Esophagus squamous epithelium (tissue), 5 donors: ENCODE data around the gene ABCD2. TPM values are rescaled to one million over a fixed set of nuclear protein-coding genes. Genes with fewer than 3 reads are reported as not detected.
"Not testable (repeated sequence)": the region's sequence is repeated elsewhere in the genome, so short reads cannot be mapped to it uniquely, and the experiment has no call there.

Source experiments
- DNase-seq: peaks from one replicate; lab custom pipeline; 2025; lab: John Stamatoyannopoulos, UW
- H3K27ac ChIP-seq, 4 donors: fragments of 200-600 bp; sonication (generic); one replicate each; pipeline ENCODE4 v1.5.1; 2016 to 2019; ENCODE audit warnings: mild to moderate bottlenecking in 1 of 4
- H3K27me3 ChIP-seq, 4 donors: fragments of 200-600 bp; sonication (generic); 1 replicate in 3 of 4; 2 replicates in 1 of 4; pipeline versions ENCODE4 v1.5.1 to v1.6.0; 2017 to 2021; ENCODE audit warnings: antibody characterized with exemption in 1 of 4
- H3K36me3 ChIP-seq, 3 donors: fragments of 200-600 bp; sonication (generic); one replicate each; pipeline ENCODE4 v1.5.1; 2016 to 2019
- H3K4me1 ChIP-seq, 3 donors: fragments of 200-600 bp; sonication (generic); one replicate each; pipeline ENCODE4 v1.5.1; 2017 to 2019
- H3K4me3 ChIP-seq, 4 donors: fragments of 200-600 bp; sonication (generic); 1 replicate in 3 of 4; 2 replicates in 1 of 4; pipeline ENCODE4 v1.5.1; 2016 to 2019; ENCODE audit warnings: mild to moderate bottlenecking in 2 of 4, moderate library complexity in 1 of 4
- H3K9me3 ChIP-seq, 3 donors: fragments of 200-600 bp; sonication (generic); one replicate each; pipeline ENCODE4 v1.5.1; 2016 to 2019
- POLR2A ChIP-seq, 4 donors: fragments of 450-650 bp; IDR thresholded peaks; one replicate each; pipeline ENCODE4 v1.6.1; 2017; ENCODE audit warnings: antibody characterized with exemption in 4 of 4, mild to moderate bottlenecking in 4 of 4, moderate library complexity in 3 of 4
- WGBS, 2 donors: methylation state at CpG; one replicate each; pipeline ENCODE4 v1.1.5; 2018; 5-methylcytosine and 5-hydroxymethylcytosine counted together
- intact Hi-C: fragments of 100-400 bp; cut with DNase I; formaldehyde crosslinking; loops from one replicate; pipeline ENCODE4 v1.15.0; 2022
- total RNA-seq, 4 donors: library from RNA; depleted of rRNA; stranded (reverse); fragments of >200 nt; gene quantifications; one replicate each; pipeline ENCODE4 v1.1.0, GENCODE V29; 2016
- TF ChIP-seq, protein P1 (sequence below), 6 experiments: fragments of 450-650 bp in 4 of 6; fragments of 200-600 bp in 2 of 6; sonication (generic) in 2 of 6; IDR thresholded peaks; one replicate each; pipeline ENCODE4 v1.5.1; 2016 to 2019; ENCODE audit warnings: antibody characterized with exemption in 6 of 6, mild to moderate bottlenecking in 4 of 6, moderate library complexity in 4 of 6
- donor health status: DM: yes; HTN: yes; CAD: no.

ABCD2 gene
- total RNA-seq, 4 donors from 2014 or later = 0.09 to 0.38 (median 0.12) TPM

DNA sequence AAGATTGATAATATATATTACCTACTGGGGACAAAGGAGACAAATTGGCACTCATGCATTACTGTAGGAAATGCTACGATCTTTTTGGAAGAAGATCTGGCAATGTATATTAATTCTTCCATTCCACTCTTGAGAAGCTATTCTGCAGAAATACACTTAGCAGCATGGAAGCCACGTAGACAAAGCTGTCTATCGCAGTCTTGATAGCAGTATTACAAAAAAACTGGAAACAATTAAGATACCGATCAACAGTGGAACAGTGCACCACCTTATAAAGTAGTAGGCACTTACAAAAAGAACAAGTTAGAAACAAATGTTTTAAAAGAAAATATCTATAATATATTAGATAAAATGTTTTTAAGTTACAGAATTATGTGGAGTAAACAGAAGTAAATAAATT is 87.2 kb downstream of the ABCD2 start:
- Histone ChIP-seq H3K9me3 (no peaks in the 10 kb centered on the region), H3K27me3 (no peaks in the 10 kb centered on the region), H3K4me1 (peaks cover 0 to 10% (median 0%) of the 10 kb centered on the region in 3 donors), H3K27ac (no peak overlapping the region), H3K36me3 (no peaks in the 10 kb centered on the region), H3K4me3 (no peak overlapping the region)
- 77 to 83% methylated on average over 4 of the region's 4 CpGs for WGBS, 2 donors
- intact Hi-C loops = no loop called here
- no peak for DNase-seq
- no peak for TF ChIP-seq POLR2A (IDR thresholded peaks at IDR 0.05)
- TF ChIP-seq, protein P1, sequence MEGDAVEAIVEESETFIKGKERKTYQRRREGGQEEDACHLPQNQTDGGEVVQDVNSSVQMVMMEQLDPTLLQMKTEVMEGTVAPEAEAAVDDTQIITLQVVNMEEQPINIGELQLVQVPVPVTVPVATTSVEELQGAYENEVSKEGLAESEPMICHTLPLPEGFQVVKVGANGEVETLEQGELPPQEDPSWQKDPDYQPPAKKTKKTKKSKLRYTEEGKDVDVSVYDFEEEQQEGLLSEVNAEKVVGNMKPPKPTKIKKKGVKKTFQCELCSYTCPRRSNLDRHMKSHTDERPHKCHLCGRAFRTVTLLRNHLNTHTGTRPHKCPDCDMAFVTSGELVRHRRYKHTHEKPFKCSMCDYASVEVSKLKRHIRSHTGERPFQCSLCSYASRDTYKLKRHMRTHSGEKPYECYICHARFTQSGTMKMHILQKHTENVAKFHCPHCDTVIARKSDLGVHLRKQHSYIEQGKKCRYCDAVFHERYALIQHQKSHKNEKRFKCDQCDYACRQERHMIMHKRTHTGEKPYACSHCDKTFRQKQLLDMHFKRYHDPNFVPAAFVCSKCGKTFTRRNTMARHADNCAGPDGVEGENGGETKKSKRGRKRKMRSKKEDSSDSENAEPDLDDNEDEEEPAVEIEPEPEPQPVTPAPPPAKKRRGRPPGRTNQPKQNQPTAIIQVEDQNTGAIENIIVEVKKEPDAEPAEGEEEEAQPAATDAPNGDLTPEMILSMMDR (IDR thresholded peaks at IDR 0.05) = no peak

DNA sequence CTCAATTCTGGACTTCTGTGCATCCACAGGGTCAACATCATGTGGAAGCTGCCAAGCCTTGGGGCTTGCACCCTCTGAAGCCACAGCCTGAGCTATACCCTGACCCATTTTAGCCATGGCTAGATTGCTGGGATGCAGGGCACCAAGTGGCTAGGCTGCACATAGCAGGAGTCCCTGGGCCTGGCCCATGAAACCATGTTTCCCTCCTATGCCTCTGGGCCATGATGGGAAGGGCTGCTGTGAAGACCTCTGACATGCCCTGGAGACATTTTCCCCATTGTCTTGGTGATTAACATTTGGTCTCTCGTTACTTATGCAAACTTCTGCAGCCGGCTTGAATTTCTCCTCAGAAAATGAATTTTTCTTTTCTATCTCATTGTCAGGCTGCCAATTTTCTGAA is 92.6 kb downstream of the ABCD2 start:
- intact Hi-C loops = no loop called here
- H3K36me3 ChIP-seq = no peaks in the 10 kb centered on the region
- H3K4me1 ChIP-seq = peaks cover 0 to 10% (median 0%) of the 10 kb centered on the region in 3 donors
- peaks cover 0 to 6% (median 0%) of the 10 kb centered on the region in 3 donors for H3K9me3 ChIP-seq
- no peak overlapping the region for H3K4me3 ChIP-seq
- H3K27me3 ChIP-seq = no peaks in the 10 kb centered on the region
- 60% methylated on average over 2 of the region's 2 CpGs for WGBS, 2 donors
- no peak for DNase-seq
- TF ChIP-seq, protein P1 (IDR thresholded peaks at IDR 0.05) = no peak
- TF ChIP-seq POLR2A (IDR thresholded peaks at IDR 0.05) = no peak
- no peak overlapping the region for H3K27ac ChIP-seq

DNA sequence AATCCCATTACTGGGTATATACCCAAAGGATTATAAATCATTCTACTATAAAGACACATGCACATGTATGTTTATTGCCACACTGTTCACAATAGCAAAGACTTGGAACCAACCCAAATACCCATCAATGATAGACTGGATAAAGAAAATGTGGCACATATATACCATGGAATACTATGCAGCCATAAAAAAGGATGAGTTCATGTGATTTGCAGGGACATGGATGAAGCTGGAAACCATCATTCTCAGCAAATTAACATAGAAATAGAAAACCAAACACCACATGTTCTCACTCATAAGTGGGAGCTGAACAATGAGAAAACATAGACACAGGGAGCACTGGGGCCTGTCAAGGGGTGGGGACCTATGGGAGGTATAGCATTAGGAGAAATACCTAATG is 97.4 kb downstream of the ABCD2 start:
- DNase-seq, H3K4me1 ChIP-seq: not testable (repeated sequence)

DNA sequence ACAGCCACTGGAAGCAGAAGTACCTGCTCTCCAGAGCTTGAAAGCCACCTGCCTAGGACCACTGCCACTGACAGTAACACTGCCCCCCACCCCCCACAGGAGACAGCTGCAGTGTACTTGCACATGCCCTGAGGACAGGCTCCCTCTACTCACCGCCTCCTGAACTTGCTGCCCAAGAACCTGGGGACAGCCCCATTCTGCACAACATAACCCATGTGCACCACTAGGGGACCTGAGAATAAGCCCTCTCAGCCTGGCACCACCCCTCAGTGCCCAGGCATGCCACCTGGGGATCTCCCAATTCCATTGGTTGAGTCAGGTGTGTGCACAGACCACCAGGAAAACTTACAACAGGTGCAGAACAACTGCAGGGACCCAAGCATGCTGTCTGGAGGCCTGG is 109.6 kb downstream of the ABCD2 start:
- DNase-seq = no peak
- H3K4me3 ChIP-seq = no peak overlapping the region
- intact Hi-C loops = no loop called here
- H3K9me3 ChIP-seq = peaks cover 0 to 6% (median 0%) of the 10 kb centered on the region in 3 donors
- no peaks in the 10 kb centered on the region for H3K4me1 ChIP-seq
- WGBS, 2 donors = 100% methylated on average over 1 of the region's 1 CpG; no CpG with 5 or more reads in 1 of the 2 donors
- no peak for TF ChIP-seq POLR2A (IDR thresholded peaks at IDR 0.05)
- TF ChIP-seq, protein P1 (IDR thresholded peaks at IDR 0.05) = no peak
- no peaks in the 10 kb centered on the region for H3K27me3 ChIP-seq
- no peak overlapping the region for H3K27ac ChIP-seq
- no peaks in the 10 kb centered on the region for H3K36me3 ChIP-seq

More for the DNA sequence above, 97.4 kb downstream of the ABCD2 start:
- H3K4me3 ChIP-seq, H3K9me3 ChIP-seq, H3K36me3 ChIP-seq, H3K27me3 ChIP-seq, H3K27ac ChIP-seq, intact Hi-C loops: not testable (repeated sequence)

DNA sequence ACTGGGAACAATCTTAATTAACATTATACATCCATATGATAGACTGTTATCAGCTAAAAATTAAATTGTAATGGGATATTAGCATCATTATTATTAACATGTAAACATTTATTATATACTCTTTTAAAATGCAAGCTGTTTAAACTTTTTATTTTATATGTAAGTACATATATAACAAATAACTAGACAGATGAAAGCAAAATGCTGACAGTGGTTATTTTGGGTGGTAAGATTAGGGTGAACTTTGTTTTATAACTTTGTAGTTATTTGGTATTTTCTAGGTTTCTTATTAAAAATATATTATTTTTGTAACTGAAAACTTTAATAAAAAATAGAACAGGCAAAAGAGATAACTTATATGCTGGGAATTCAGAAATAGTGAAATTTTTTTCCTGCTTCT is 114.0 kb downstream of the ABCD2 start:
- intact Hi-C loops = no loop called here
- TF ChIP-seq, protein P1 (IDR thresholded peaks at IDR 0.05) = no peak
- TF ChIP-seq POLR2A (IDR thresholded peaks at IDR 0.05) = no peak

DNA sequence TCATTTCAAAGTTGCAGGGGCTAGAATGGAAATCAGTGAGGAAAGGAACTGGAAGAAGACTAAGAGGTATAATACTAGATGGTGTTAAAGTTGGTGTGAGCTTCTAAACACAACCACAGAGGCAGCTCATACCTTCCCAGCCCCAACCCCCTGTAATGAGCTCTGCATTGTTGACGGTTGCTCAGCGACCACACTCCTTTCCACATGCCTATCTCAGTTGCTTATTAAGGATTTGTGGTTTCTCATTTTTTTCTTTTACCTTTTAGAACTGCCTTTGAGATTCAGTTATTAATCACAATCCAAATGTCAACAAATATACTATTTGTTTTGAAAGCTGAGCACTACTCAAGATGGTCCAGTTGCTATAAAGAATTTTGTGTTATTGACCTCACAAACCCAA is 114.6 kb downstream of the ABCD2 start:
- TF ChIP-seq POLR2A (IDR thresholded peaks at IDR 0.05) = no peak
- TF ChIP-seq, protein P1 (IDR thresholded peaks at IDR 0.05) = no peak
- H3K27ac ChIP-seq = no peak overlapping the region
- 37 to 44% methylated on average over 2 of the region's 2 CpGs for WGBS, 2 donors
- no peaks in the 10 kb centered on the region for H3K9me3 ChIP-seq
- intact Hi-C loops = no loop called here
- no peaks in the 10 kb centered on the region for H3K36me3 ChIP-seq
- no peaks in the 10 kb centered on the region for H3K4me1 ChIP-seq
- no peak for DNase-seq
- H3K27me3 ChIP-seq = no peaks in the 10 kb centered on the region
- H3K4me3 ChIP-seq = no peak overlapping the region

More for the DNA sequence above, 114.0 kb downstream of the ABCD2 start:
- H3K27ac ChIP-seq = no peak overlapping the region
- no peaks in the 10 kb centered on the region for H3K36me3 ChIP-seq
- no peak for DNase-seq
- no peaks in the 10 kb centered on the region for H3K27me3 ChIP-seq
- H3K9me3 ChIP-seq = no peaks in the 10 kb centered on the region
- H3K4me3 ChIP-seq = no peak overlapping the region
- no peaks in the 10 kb centered on the region for H3K4me1 ChIP-seq
